AG04450 (cell line): ENCODE data around the gene RAP2B. TPM values are rescaled to one million over a fixed set of nuclear protein-coding genes. Genes with fewer than 3 reads are reported as not detected.

Experiments used
- CTCF ChIA-PET: fragments of 300-600, 350-600 bp; formaldehyde crosslinking; extraction: SDS; loops from one replicate; lab custom pipeline; 2022; ENCODE audit warnings: antibody characterized with exemption, inconsistent platforms; lab: Charles Lee
- POLR2A ChIA-PET: fragments of 350-600 bp; formaldehyde crosslinking; extraction: SDS; loops from one replicate; lab custom pipeline; 2021; ENCODE audit warnings: antibody characterized with exemption, inconsistent platforms; lab: Yijun Ruan, JAX
- DNase-seq: peaks from one replicate; pipeline ENCODE4 v3.0.0-alpha.2; 2011; ENCODE audit warnings: low read depth, low spot score
- H3K27ac ChIP-seq: one replicate; pipeline ENCODE4 v1.5.1; 2012; ENCODE audit warnings: low read depth, low read length, control low read depth
- H3K27me3 ChIP-seq: one replicate; pipeline ENCODE4 v1.6.0; 2012; ENCODE audit warnings: low read length; ENCODE audit not compliant: control insufficient read depth, insufficient read depth
- H3K4me3 ChIP-seq: 2 replicates; pipeline ENCODE4 v1.5.1; 2011; ENCODE audit warnings: mild to moderate bottlenecking, low read depth, low read length, control low read depth
- H3K9me3 ChIP-seq: 2 replicates; pipeline ENCODE4 v1.5.1; 2012; ENCODE audit warnings: low read length; ENCODE audit not compliant: control insufficient read depth, insufficient read depth
- CTCF ChIP-seq: IDR thresholded peaks from 2 replicates; pipeline ENCODE4 v1.5.1; 2011; ENCODE audit warnings: low read depth, low read length, control low read depth, inconsistent platforms
- polyA plus RNA-seq: library from polyadenylated mRNA; depleted of rRNA; stranded (reverse); fragments of >200 nt; gene quantifications from 2 replicates; pipeline ENCODE4 v1.2.3, GENCODE V29; 2011

The RAP2B gene
- polyA plus RNA-seq, 1 experiment: 8.8 TPM

- peak; percentile 80 for DNase-seq
- CTCF ChIA-PET: no interaction called here
- H3K27me3 ChIP-seq: no peaks in the 10 kb centered on the region
- POLR2A ChIA-PET: interaction anchor here (0.6 to 0.7 kb wide), 2 partner anchors 22 to 87 kb away, joined by 3 to 4 read pairs; no protein-coding TSS in a partner anchor
- H3K27ac ChIP-seq: peak overlapping the region; percentile 80
- TF ChIP-seq CTCF: no peak
- H3K4me3 ChIP-seq: no peak overlapping the region
- H3K9me3 ChIP-seq: no peaks in the 10 kb centered on the region
Measured at GRCh38 chr3:153138276-153139210, 23.5 kb upstream of the RAP2B start.

- TF ChIP-seq CTCF: no peak
- ChIA-PET CTCF (interaction anchor here (1.3 kb wide), 1 partner anchor 100 kb away, joined by 3 read pairs; no protein-coding TSS in a partner anchor), POLR2A (no interaction called here)
- Histone ChIP-seq H3K27me3 (no peaks in the 10 kb centered on the region), H3K27ac (no peak overlapping the region), H3K4me3 (no peak overlapping the region), H3K9me3 (no peaks in the 10 kb centered on the region)
- no peak for DNase-seq
Measured at GRCh38 chr3:153142961-153143360, 19.1 kb upstream of the RAP2B start.

- Histone ChIP-seq H3K27me3 (no peaks in the 10 kb centered on the region), H3K27ac (no peak overlapping the region), H3K9me3 (no peaks in the 10 kb centered on the region), H3K4me3 (no peak overlapping the region)
- ChIA-PET POLR2A (interaction anchor here (1.6 kb wide), 1 partner anchor 17 kb away, joined by 10 read pairs; no protein-coding TSS in a partner anchor), CTCF (interaction anchor here (1.3 to 1.4 kb wide), 2 partner anchors 20 to 101 kb away, joined by 3 read pairs; no protein-coding TSS in a partner anchor)
- TF ChIP-seq CTCF: no peak
- DNase-seq: no peak
Measured at GRCh38 chr3:153144071-153144470, 18.0 kb upstream of the RAP2B start.

- POLR2A ChIA-PET: interaction anchor here (1.6 kb wide), 1 partner anchor 16 kb away, joined by 10 read pairs; no protein-coding TSS in a partner anchor
Measured at GRCh38 chr3:153144779-153145178, 17.2 kb upstream of the RAP2B start.

More at GRCh38 chr3:153144779-153145178, 17.2 kb upstream of the RAP2B start:
- no peak for DNase-seq
- no peak for TF ChIP-seq CTCF
- no peak overlapping the region for H3K4me3 ChIP-seq
- no peaks in the 10 kb centered on the region for H3K9me3 ChIP-seq
- H3K27me3 ChIP-seq: no peaks in the 10 kb centered on the region
- no peak overlapping the region for H3K27ac ChIP-seq
- CTCF ChIA-PET: interaction anchor here (0.6 to 1.4 kb wide), 2 partner anchors 20 to 1817 kb away, joined by 3 to 4 read pairs; no protein-coding TSS in a partner anchor
